GM23338 (cell line): ENCODE results near the gene SLCO4C1. TPM values are rescaled to one million over a fixed set of nuclear protein-coding genes. Genes with fewer than 3 reads are reported as not detected.
A peak's percentile ranks its signal among the peaks of the same experiment; 100 is the strongest.

ENCODE experiments used
- ATAC-seq: fragments of 200-7000 bp; cut with Tn5 transposase; 3 replicates; pipeline ENCODE4 v1.9.1; 2020
- DNase-seq: peaks from one replicate; pipeline ENCODE4 v3.0.0-alpha.2; 2015; ENCODE audit warnings: low spot score
- H2AFZ ChIP-seq: fragments of 200-600 bp; sonication (generic); 2 replicates; pipeline ENCODE4 v1.8.0; 2016; ENCODE audit warnings: antibody characterized with exemption, mild to moderate bottlenecking, moderate library complexity
- H3F3A ChIP-seq: fragments of 200-600 bp; sonication (generic); replicated peaks from 2 replicates; pipeline ENCODE4 v1.8.0; 2017; ENCODE audit warnings: antibody characterized with exemption, mixed run types, low read depth
- H3K27ac ChIP-seq: fragments of 200-600 bp; sonication (generic); 2 replicates; pipeline ENCODE4 v1.6.1; 2016; ENCODE audit warnings: low read depth
- H3K27me3 ChIP-seq: fragments of 200-600 bp; sonication (generic); 2 replicates; pipeline ENCODE4 v1.8.0; 2016; ENCODE audit warnings: mild to moderate bottlenecking, mixed run types, moderate library complexity; ENCODE audit not compliant: insufficient read depth
- H3K36me3 ChIP-seq: fragments of 200-600 bp; sonication (generic); 2 replicates; pipeline ENCODE4 v1.8.0; 2016; ENCODE audit warnings: mild to moderate bottlenecking; ENCODE audit not compliant: insufficient read depth
- H3K4me1 ChIP-seq: fragments of 200-600 bp; sonication (generic); 2 replicates; pipeline ENCODE4 v1.8.0; 2016; ENCODE audit warnings: mild to moderate bottlenecking, moderate library complexity; ENCODE audit not compliant: insufficient read depth
- H3K4me2 ChIP-seq: fragments of 200-600 bp; sonication (generic); 2 replicates; pipeline ENCODE4 v1.7.1; 2017; ENCODE audit warnings: mixed run types
- H3K4me3 ChIP-seq: fragments of 200-600 bp; sonication (generic); 2 replicates; pipeline ENCODE4 v1.6.1; 2016; ENCODE audit warnings: mixed run types
- H3K79me2 ChIP-seq: fragments of 200-600 bp; sonication (generic); replicated peaks from 2 replicates; pipeline ENCODE4 v1.8.0; 2017; ENCODE audit warnings: mild to moderate bottlenecking; ENCODE audit not compliant: insufficient read depth
- H3K9me2 ChIP-seq: fragments of 200-600 bp; sonication (generic); 2 replicates; pipeline ENCODE4 v1.8.0; 2017; ENCODE audit not compliant: insufficient read depth
- H4K20me1 ChIP-seq: fragments of 200-600 bp; sonication (generic); replicated peaks from 2 replicates; pipeline ENCODE4 v1.8.0; 2017; ENCODE audit warnings: mild to moderate bottlenecking; ENCODE audit not compliant: insufficient read depth
- H3K27ac Mint-ChIP-seq: 2 replicates; pipeline ENCODE4 v1.8.0; 2020; ENCODE audit warnings: inconsistent platforms, mild to moderate bottlenecking, moderate library complexity, mixed read lengths
- H3K27me3 Mint-ChIP-seq: 3 replicates; pipeline ENCODE4 v1.8.0; 2022; ENCODE audit warnings: low read depth, mild to moderate bottlenecking, moderate library complexity, mixed read lengths, inconsistent platforms; ENCODE audit not compliant: insufficient read depth, poor library complexity
- H3K36me3 Mint-ChIP-seq: 3 replicates; pipeline ENCODE4 v1.8.0; 2021; ENCODE audit warnings: low read depth, mild to moderate bottlenecking, inconsistent platforms, moderate library complexity, mixed read lengths
- H3K4me1 Mint-ChIP-seq: 3 replicates; pipeline ENCODE4 v1.8.0; 2020; ENCODE audit warnings: mild to moderate bottlenecking, inconsistent platforms, mixed read lengths
- H3K4me3 Mint-ChIP-seq: 3 replicates; pipeline ENCODE4 v1.8.0; 2021; ENCODE audit warnings: moderate library complexity, mild to moderate bottlenecking, inconsistent platforms, mixed read lengths
- H3K9me3 Mint-ChIP-seq: 3 replicates; pipeline ENCODE4 v1.8.0; 2020; ENCODE audit warnings: moderate library complexity, mild to moderate bottlenecking, inconsistent platforms, mixed read lengths
- CREB1 ChIP-seq: fragments of 250-450 bp; sonication (Bioruptor Pico); IDR thresholded peaks from 2 replicates; pipeline ENCODE4 v1.5.0; 2020; ENCODE audit warnings: low read depth, mild to moderate bottlenecking, moderate library complexity
- CTCF ChIP-seq, 2 experiments: fragments of 200-600 bp in 1 of 2; sonication (generic) in 1 of 2; conservative IDR thresholded peaks; 2 replicates each; pipeline versions ENCODE4 v1.5.1 to v1.6.1; 2016 to 2017; ENCODE audit warnings: antibody characterized with exemption in 2 of 2, low read depth in 2 of 2, mild to moderate bottlenecking in 2 of 2, moderate library complexity in 1 of 2
- ETS1 ChIP-seq: IDR thresholded peaks from 2 replicates; pipeline ENCODE4 v1.6.1; 2016; ENCODE audit warnings: antibody characterized with exemption
- EZH2 ChIP-seq: fragments of 200-600 bp; sonication (generic); IDR thresholded peaks from one replicate; pipeline ENCODE4 v1.8.0; 2017; ENCODE audit warnings: antibody characterized with exemption, mild to moderate bottlenecking, low read depth; ENCODE audit not compliant: unreplicated experiment
- EZH2phosphoT487 ChIP-seq: fragments of 200-600 bp; sonication (generic); IDR thresholded peaks from one replicate; pipeline ENCODE4 v1.8.1; 2018; ENCODE audit warnings: antibody characterized with exemption; ENCODE audit not compliant: unreplicated experiment
- JUNB ChIP-seq: IDR thresholded peaks from one replicate; pipeline ENCODE4 v1.6.1; 2016; ENCODE audit warnings: antibody characterized with exemption; ENCODE audit not compliant: unreplicated experiment
- NANOG ChIP-seq: IDR thresholded peaks from 2 replicates; pipeline ENCODE4 v1.6.1; 2016; ENCODE audit warnings: antibody characterized with exemption, borderline replicate concordance
- POLR2AphosphoS5 ChIP-seq: IDR thresholded peaks from 2 replicates; pipeline ENCODE4 v1.6.1; 2016; ENCODE audit warnings: antibody characterized with exemption, low read depth
- REST ChIP-seq: IDR thresholded peaks from one replicate; pipeline ENCODE4 v1.6.1; 2018; ENCODE audit warnings: antibody characterized with exemption; ENCODE audit not compliant: unreplicated experiment
- STAT1 ChIP-seq: IDR thresholded peaks from one replicate; pipeline ENCODE4 v1.6.1; 2016; ENCODE audit warnings: antibody characterized with exemption; ENCODE audit not compliant: unreplicated experiment
- ZNF114 ChIP-seq: fragments of 250-450 bp; sonication (Bioruptor Pico); IDR thresholded peaks from 2 replicates; pipeline ENCODE4 v1.5.0; 2020; ENCODE audit warnings: mild to moderate bottlenecking, moderate library complexity
- ZNF331 ChIP-seq: fragments of 250-450 bp; sonication (Bioruptor Pico); IDR thresholded peaks from 2 replicates; pipeline ENCODE4 v1.5.0; 2020; ENCODE audit warnings: low read depth, mild to moderate bottlenecking, moderate library complexity
- ZNF462 ChIP-seq: fragments of 250-450 bp; sonication (Bioruptor Pico); IDR thresholded peaks from 2 replicates; pipeline ENCODE4 v1.5.0; 2020; ENCODE audit warnings: mild to moderate bottlenecking, moderate library complexity
- polyA plus RNA-seq: library from polyadenylated mRNA; unstranded; fragments of >200 nt; fragmentation: Nextera tagmentation; extraction: Ambion mirVana; gene quantifications from 2 replicates; pipeline ENCODE4 v1.2.1, GENCODE V29; 2016
- total RNA-seq: library from RNA; depleted of rRNA; stranded (reverse); fragments of >200 nt; shearing (Covaris generic); gene quantifications from 2 replicates; pipeline ENCODE4 v1.2.3, GENCODE V29; 2014

The SLCO4C1 gene
- total and polyA plus RNA-seq, 2 experiments from 2014 or later, result 2.4 to 6.7 TPM

- Histone ChIP-seq H3K9me2 (peaks cover 3% of the 10 kb centered on the region; the same call in 1 of the 2 replicates), H3K4me3 (no peak overlapping the region), H2AFZ (no peak overlapping the region), H3K27me3 (peaks cover 30% of the 10 kb centered on the region), H3K4me2 (peak overlapping the region; percentile 42; the same call in 1 of the 2 replicates), H3K36me3 (peaks cover 3% of the 10 kb centered on the region; the same call in 1 of the 2 replicates), H3K79me2 (no peaks in the 10 kb centered on the region), H4K20me1 (no peaks in the 10 kb centered on the region), H3K27ac (no peak overlapping the region), H3F3A (0 out of 2 replicates have a peak, but pooled peaks cover 3% of the 10 kb centered on the region), H3K4me1 (peaks cover 30% of the 10 kb centered on the region)
- H3K27ac Mint-ChIP-seq, result no peak overlapping the region
- peaks cover 17% of the 10 kb centered on the region for H3K4me1 Mint-ChIP-seq
- H3K27me3 Mint-ChIP-seq, result no peaks in the 10 kb centered on the region
- TF ChIP-seq ETS1 (no peak), EZH2 (no peak), JUNB (no peak), CTCF (conservative IDR thresholded peaks at IDR 0.05; ENCODE audit: low read depth in 2 of 2) (no peak), CREB1 (CRISPR knock-in tag) (no peak), ZNF462 (CRISPR knock-in tag) (no peak), POLR2AphosphoS5 (no peak), EZH2phosphoT487 (no peak), ZNF331 (CRISPR knock-in tag) (no peak), REST (no peak), NANOG (no peak), ZNF114 (CRISPR knock-in tag) (no peak), STAT1 (no peak)
- peaks cover 20% of the 10 kb centered on the region; the same call in 2 of the 3 replicates for H3K36me3 Mint-ChIP-seq
- no peak overlapping the region for H3K4me3 Mint-ChIP-seq
- DNase-seq (no peak), ATAC-seq (no peak)
- H3K9me3 Mint-ChIP-seq, result peaks cover 21% of the 10 kb centered on the region
Observed at GRCh38 chr5:102218159-102218558, 77.9 kb downstream of the SLCO4C1 start.
